GM23338 (cell line): ENCODE measurements around the gene PIAS1. TPM values are rescaled to one million over a fixed set of nuclear protein-coding genes. Genes with fewer than 3 reads are reported as not detected.

Source experiments
- ATAC-seq: fragments of 200-7000 bp; cut with Tn5 transposase; 3 replicates; pipeline ENCODE4 v1.9.1; 2020
- DNase-seq: peaks from one replicate; pipeline ENCODE4 v3.0.0-alpha.2; 2015; ENCODE audit warnings: low spot score
- H2AFZ ChIP-seq: fragments of 200-600 bp; sonication (generic); 2 replicates; pipeline ENCODE4 v1.8.0; 2016; ENCODE audit warnings: antibody characterized with exemption, mild to moderate bottlenecking, moderate library complexity
- H3F3A ChIP-seq: fragments of 200-600 bp; sonication (generic); replicated peaks from 2 replicates; pipeline ENCODE4 v1.8.0; 2017; ENCODE audit warnings: antibody characterized with exemption, mixed run types, low read depth
- H3K27ac ChIP-seq: fragments of 200-600 bp; sonication (generic); 2 replicates; pipeline ENCODE4 v1.6.1; 2016; ENCODE audit warnings: low read depth
- H3K27me3 ChIP-seq: fragments of 200-600 bp; sonication (generic); 2 replicates; pipeline ENCODE4 v1.8.0; 2016; ENCODE audit warnings: mild to moderate bottlenecking, mixed run types, moderate library complexity; ENCODE audit not compliant: insufficient read depth
- H3K36me3 ChIP-seq: fragments of 200-600 bp; sonication (generic); 2 replicates; pipeline ENCODE4 v1.8.0; 2016; ENCODE audit warnings: mild to moderate bottlenecking; ENCODE audit not compliant: insufficient read depth
- H3K4me1 ChIP-seq: fragments of 200-600 bp; sonication (generic); 2 replicates; pipeline ENCODE4 v1.8.0; 2016; ENCODE audit warnings: mild to moderate bottlenecking, moderate library complexity; ENCODE audit not compliant: insufficient read depth
- H3K4me2 ChIP-seq: fragments of 200-600 bp; sonication (generic); 2 replicates; pipeline ENCODE4 v1.7.1; 2017; ENCODE audit warnings: mixed run types
- H3K4me3 ChIP-seq: fragments of 200-600 bp; sonication (generic); 2 replicates; pipeline ENCODE4 v1.6.1; 2016; ENCODE audit warnings: mixed run types
- H3K79me2 ChIP-seq: fragments of 200-600 bp; sonication (generic); replicated peaks from 2 replicates; pipeline ENCODE4 v1.8.0; 2017; ENCODE audit warnings: mild to moderate bottlenecking; ENCODE audit not compliant: insufficient read depth
- H3K9me2 ChIP-seq: fragments of 200-600 bp; sonication (generic); 2 replicates; pipeline ENCODE4 v1.8.0; 2017; ENCODE audit not compliant: insufficient read depth
- H4K20me1 ChIP-seq: fragments of 200-600 bp; sonication (generic); replicated peaks from 2 replicates; pipeline ENCODE4 v1.8.0; 2017; ENCODE audit warnings: mild to moderate bottlenecking; ENCODE audit not compliant: insufficient read depth
- H3K27ac Mint-ChIP-seq: 2 replicates; pipeline ENCODE4 v1.8.0; 2020; ENCODE audit warnings: inconsistent platforms, mild to moderate bottlenecking, moderate library complexity, mixed read lengths
- H3K27me3 Mint-ChIP-seq: 3 replicates; pipeline ENCODE4 v1.8.0; 2022; ENCODE audit warnings: low read depth, mild to moderate bottlenecking, moderate library complexity, mixed read lengths, inconsistent platforms; ENCODE audit not compliant: insufficient read depth, poor library complexity
- H3K36me3 Mint-ChIP-seq: 3 replicates; pipeline ENCODE4 v1.8.0; 2021; ENCODE audit warnings: low read depth, mild to moderate bottlenecking, inconsistent platforms, moderate library complexity, mixed read lengths
- H3K4me1 Mint-ChIP-seq: 3 replicates; pipeline ENCODE4 v1.8.0; 2020; ENCODE audit warnings: mild to moderate bottlenecking, inconsistent platforms, mixed read lengths
- H3K4me3 Mint-ChIP-seq: 3 replicates; pipeline ENCODE4 v1.8.0; 2021; ENCODE audit warnings: moderate library complexity, mild to moderate bottlenecking, inconsistent platforms, mixed read lengths
- H3K9me3 Mint-ChIP-seq: 3 replicates; pipeline ENCODE4 v1.8.0; 2020; ENCODE audit warnings: moderate library complexity, mild to moderate bottlenecking, inconsistent platforms, mixed read lengths
- JUNB ChIP-seq: IDR thresholded peaks from one replicate; pipeline ENCODE4 v1.6.1; 2016; ENCODE audit warnings: antibody characterized with exemption; ENCODE audit not compliant: unreplicated experiment
- NANOG ChIP-seq: IDR thresholded peaks from 2 replicates; pipeline ENCODE4 v1.6.1; 2016; ENCODE audit warnings: antibody characterized with exemption, borderline replicate concordance
- POLR2AphosphoS5 ChIP-seq: IDR thresholded peaks from 2 replicates; pipeline ENCODE4 v1.6.1; 2016; ENCODE audit warnings: antibody characterized with exemption, low read depth
- STAT1 ChIP-seq: IDR thresholded peaks from one replicate; pipeline ENCODE4 v1.6.1; 2016; ENCODE audit warnings: antibody characterized with exemption; ENCODE audit not compliant: unreplicated experiment
- ZNF114 ChIP-seq: fragments of 250-450 bp; sonication (Bioruptor Pico); IDR thresholded peaks from 2 replicates; pipeline ENCODE4 v1.5.0; 2020; ENCODE audit warnings: mild to moderate bottlenecking, moderate library complexity
- ZNF331 ChIP-seq: fragments of 250-450 bp; sonication (Bioruptor Pico); IDR thresholded peaks from 2 replicates; pipeline ENCODE4 v1.5.0; 2020; ENCODE audit warnings: low read depth, mild to moderate bottlenecking, moderate library complexity
- ZNF462 ChIP-seq: fragments of 250-450 bp; sonication (Bioruptor Pico); IDR thresholded peaks from 2 replicates; pipeline ENCODE4 v1.5.0; 2020; ENCODE audit warnings: mild to moderate bottlenecking, moderate library complexity
- polyA plus RNA-seq: library from polyadenylated mRNA; unstranded; fragments of >200 nt; fragmentation: Nextera tagmentation; extraction: Ambion mirVana; gene quantifications from 2 replicates; pipeline ENCODE4 v1.2.1, GENCODE V29; 2016
- total RNA-seq: library from RNA; depleted of rRNA; stranded (reverse); fragments of >200 nt; shearing (Covaris generic); gene quantifications from 2 replicates; pipeline ENCODE4 v1.2.3, GENCODE V29; 2014
- TF ChIP-seq, protein P1 (sequence below), 2 experiments: fragments of 200-600 bp in 1 of 2; sonication (generic) in 1 of 2; conservative IDR thresholded peaks; 2 replicates each; pipeline versions ENCODE4 v1.5.1 to v1.6.1; 2016 to 2017; ENCODE audit warnings: antibody characterized with exemption in 2 of 2, low read depth in 2 of 2, mild to moderate bottlenecking in 2 of 2, moderate library complexity in 1 of 2

The PIAS1 gene
- total and polyA plus RNA-seq, 2 experiments from 2014 or later, result 30.7 to 32.1 TPM

GRCh38 chr15:68190048-68190447, 135.9 kb downstream of the PIAS1 start:
- Mint-ChIP-seq H3K4me3 (no peak overlapping the region), H3K27ac (no peak overlapping the region), H3K9me3 (no peaks in the 10 kb centered on the region), H3K36me3 (peaks cover 30% of the 10 kb centered on the region), H3K27me3 (peaks cover 2% of the 10 kb centered on the region), H3K4me1 (peaks cover 13% of the 10 kb centered on the region)
- peak overlapping the region; percentile 29; the same call in 1 of the 2 replicates for H3K27ac ChIP-seq
- no peak overlapping the region for H2AFZ ChIP-seq
- H3F3A ChIP-seq, result no peaks in the 10 kb centered on the region
- TF ChIP-seq, protein P1, sequence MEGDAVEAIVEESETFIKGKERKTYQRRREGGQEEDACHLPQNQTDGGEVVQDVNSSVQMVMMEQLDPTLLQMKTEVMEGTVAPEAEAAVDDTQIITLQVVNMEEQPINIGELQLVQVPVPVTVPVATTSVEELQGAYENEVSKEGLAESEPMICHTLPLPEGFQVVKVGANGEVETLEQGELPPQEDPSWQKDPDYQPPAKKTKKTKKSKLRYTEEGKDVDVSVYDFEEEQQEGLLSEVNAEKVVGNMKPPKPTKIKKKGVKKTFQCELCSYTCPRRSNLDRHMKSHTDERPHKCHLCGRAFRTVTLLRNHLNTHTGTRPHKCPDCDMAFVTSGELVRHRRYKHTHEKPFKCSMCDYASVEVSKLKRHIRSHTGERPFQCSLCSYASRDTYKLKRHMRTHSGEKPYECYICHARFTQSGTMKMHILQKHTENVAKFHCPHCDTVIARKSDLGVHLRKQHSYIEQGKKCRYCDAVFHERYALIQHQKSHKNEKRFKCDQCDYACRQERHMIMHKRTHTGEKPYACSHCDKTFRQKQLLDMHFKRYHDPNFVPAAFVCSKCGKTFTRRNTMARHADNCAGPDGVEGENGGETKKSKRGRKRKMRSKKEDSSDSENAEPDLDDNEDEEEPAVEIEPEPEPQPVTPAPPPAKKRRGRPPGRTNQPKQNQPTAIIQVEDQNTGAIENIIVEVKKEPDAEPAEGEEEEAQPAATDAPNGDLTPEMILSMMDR (conservative IDR thresholded peaks at IDR 0.05; ENCODE audit: low read depth in 2 of 2), result no peak
- TF ChIP-seq JUNB, result no peak
- no peak for TF ChIP-seq NANOG
- peaks cover 2% of the 10 kb centered on the region; the same call in 1 of the 2 replicates for H3K9me2 ChIP-seq
- no peaks in the 10 kb centered on the region for H3K27me3 ChIP-seq
- H3K79me2 ChIP-seq, result no peaks in the 10 kb centered on the region
- H3K4me3 ChIP-seq, result no peak overlapping the region
- ATAC-seq (no peak), DNase-seq (no peak)
- H4K20me1 ChIP-seq, result no peaks in the 10 kb centered on the region; the same call in none of the 2 replicates
- peaks cover 7% of the 10 kb centered on the region; the same call in 1 of the 2 replicates for H3K36me3 ChIP-seq
- H3K4me1 ChIP-seq, result no peaks in the 10 kb centered on the region
- no peak overlapping the region for H3K4me2 ChIP-seq

GRCh38 chr15:68191555-68191954, 137.4 kb downstream of the PIAS1 start:
- peak overlapping the region; percentile 34 for H3K27ac ChIP-seq
- ATAC-seq (peak; percentile 54), DNase-seq (peak; percentile 80)
- Mint-ChIP-seq H3K4me1 (peaks cover 15% of the 10 kb centered on the region), H3K9me3 (no peaks in the 10 kb centered on the region), H3K4me3 (no peak overlapping the region), H3K36me3 (peaks cover 26% of the 10 kb centered on the region), H3K27me3 (peaks cover 2% of the 10 kb centered on the region), H3K27ac (no peak overlapping the region)
- no peaks in the 10 kb centered on the region; the same call in none of the 2 replicates for H4K20me1 ChIP-seq
- peaks cover 7% of the 10 kb centered on the region; the same call in 1 of the 2 replicates for H3K36me3 ChIP-seq
- H3F3A ChIP-seq, result no peaks in the 10 kb centered on the region
- no peaks in the 10 kb centered on the region for H3K9me2 ChIP-seq
- H3K27me3 ChIP-seq, result no peaks in the 10 kb centered on the region
- no peak overlapping the region for H3K4me3 ChIP-seq
- H3K79me2 ChIP-seq, result no peaks in the 10 kb centered on the region
- TF ChIP-seq POLR2AphosphoS5 (no peak), ZNF462 (CRISPR knock-in tag) (no peak), ZNF114 (CRISPR knock-in tag) (no peak), STAT1 (no peak), ZNF331 (no peak)
- H3K4me2 ChIP-seq, result no peak overlapping the region
- H3K4me1 ChIP-seq, result no peaks in the 10 kb centered on the region
- H2AFZ ChIP-seq, result no peak overlapping the region
